Stimulated activated CD8-positive, alpha-beta memory T cell treated with anti-CD3 and anti-CD28 coated beads, Interleukin-15, amount 100 ng/mL, for 24 hours (primary cell): ENCODE data around the gene DCTN4.
A peak's percentile ranks its signal among the peaks of the same experiment; 100 is the strongest.
"Not testable (repeated sequence)": the region's sequence is repeated elsewhere in the genome, so short reads cannot be mapped to it uniquely, and the experiment has no call there.

Source experiments
- DNase-seq: peaks from one replicate; pipeline ENCODE4 v3.0.0-alpha.2; 2020; ENCODE audit warnings: low read depth

Gene DCTN4

DNA sequence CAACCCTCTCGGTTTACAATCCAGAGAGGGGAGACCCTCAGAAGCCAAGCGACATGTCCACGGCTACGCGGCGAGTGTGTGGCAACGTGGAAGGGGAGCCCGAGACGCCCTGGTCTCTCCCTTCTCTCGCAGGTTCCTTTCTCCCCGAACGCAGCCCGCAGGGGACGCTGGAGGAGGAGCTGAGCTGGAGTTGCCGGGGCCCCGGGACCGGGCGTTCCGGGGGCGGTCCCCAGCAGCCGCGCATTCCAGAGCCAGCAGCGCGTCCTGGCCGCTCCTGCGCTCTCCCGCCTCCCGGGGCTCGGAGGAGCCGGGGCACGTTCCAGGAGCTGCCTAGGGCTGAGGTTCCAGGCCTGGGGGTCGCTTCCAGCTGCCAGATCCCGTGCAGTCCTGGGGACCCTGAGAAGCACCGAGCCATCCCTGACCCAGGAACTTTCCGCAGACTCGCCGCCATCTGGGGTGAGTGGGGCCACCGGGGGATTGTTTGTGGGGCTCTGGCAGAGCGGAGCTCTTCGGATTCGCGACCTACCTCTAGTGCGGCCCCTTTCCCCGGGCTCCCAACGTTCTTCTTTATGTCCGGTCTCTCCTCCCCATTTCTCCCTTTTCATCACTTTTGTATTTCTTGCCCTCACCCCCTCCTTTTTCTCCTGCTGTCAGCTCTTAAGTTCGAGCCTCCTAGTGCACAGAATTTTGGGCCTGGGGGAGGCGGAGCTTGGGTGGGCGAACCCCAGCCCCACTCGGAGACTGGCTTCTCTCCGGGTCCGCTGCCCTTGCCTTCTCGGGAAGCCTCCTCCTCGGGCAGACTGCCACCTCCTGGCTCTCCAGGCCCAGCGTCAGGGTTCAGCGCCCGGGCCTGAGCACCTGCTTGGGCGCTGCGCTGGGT, 19.9 kb upstream of the DCTN4 start, which contains the start of gene SMIM3:
SMIM3 (plus strand) TSS at position 241 of the 880 bp plus-strand sequence. CDS start 16,684 bp downstream, outside the sequence.
- DNase-seq = peak; percentile 26

GRCh38 chr5:150778088-150778516, 19.3 kb upstream of the DCTN4 start:
- DNase-seq = no peak

GRCh38 chr5:150777685-150778084, 18.9 kb upstream of the DCTN4 start:
- DNase-seq = no peak

DNA sequence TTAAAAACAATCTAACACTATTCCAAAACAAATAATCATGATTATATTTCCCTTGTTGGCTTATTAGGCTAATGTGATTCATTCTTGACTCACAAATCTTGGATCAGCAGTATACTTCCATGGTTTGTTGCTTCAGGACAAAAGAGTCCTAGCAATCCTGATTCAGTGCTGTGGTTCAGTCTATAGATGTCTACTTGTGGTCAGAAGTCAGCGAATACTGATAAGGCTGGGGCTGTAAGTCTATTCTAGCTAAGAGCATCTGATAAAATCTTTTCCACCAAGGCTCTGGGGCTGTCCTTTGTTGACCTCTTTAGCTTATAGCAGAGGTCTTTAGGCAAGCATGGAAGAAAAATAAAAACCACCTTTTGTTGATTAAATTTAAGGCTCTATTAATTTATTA, 15.3 kb upstream of the DCTN4 start:
- DNase-seq = no peak

GRCh38 chr5:150771034-150771795, 12.4 kb upstream of the DCTN4 start:
- DNase-seq = no peak

GRCh38 chr5:150766251-150766650, 7.4 kb upstream of the DCTN4 start:
- no peak for DNase-seq

- DNase-seq = no peak
Measured at GRCh38 chr5:150765799-150766169, 7.0 kb upstream of the DCTN4 start.

- no peak for DNase-seq
Measured at GRCh38 chr5:150765011-150765798, 6.4 kb upstream of the DCTN4 start.

GRCh38 chr5:150764530-150764929, 5.7 kb upstream of the DCTN4 start:
- DNase-seq = no peak

DNA sequence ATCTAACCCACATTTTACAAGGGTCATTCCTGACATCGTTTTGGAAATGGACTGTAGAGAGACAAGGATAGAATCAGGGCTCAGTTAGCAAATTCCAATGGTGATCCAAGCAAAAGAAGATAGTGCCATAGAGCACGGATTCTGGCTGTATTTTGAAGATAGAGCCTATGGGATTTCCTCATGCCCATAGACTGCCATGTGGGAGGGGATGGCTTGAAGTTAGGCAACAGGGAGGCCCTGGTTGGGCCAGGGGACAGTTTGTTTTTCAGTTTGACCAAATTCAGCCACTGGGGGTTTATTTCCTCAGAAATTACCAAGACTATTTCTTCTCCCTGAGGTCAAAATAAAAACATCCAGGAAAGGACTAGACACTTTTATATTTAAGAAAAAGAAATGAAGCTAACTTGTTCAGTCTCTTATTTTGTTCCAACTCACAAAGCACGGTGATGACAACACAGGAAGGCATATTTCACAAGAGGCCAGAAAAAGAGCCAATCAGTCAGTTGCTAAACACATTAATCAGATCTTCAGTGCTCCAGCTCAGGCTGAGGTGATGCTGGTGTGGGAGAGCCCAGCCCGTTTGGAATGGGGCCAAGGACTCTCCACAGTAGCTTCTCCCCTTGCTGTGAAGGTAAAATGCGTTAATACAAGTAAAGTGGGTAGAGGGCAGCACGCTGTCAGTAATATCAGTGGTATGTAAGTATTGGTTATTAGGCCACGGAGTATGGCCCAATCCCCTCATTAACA, 4.4 kb upstream of the DCTN4 start:
- no peak for DNase-seq

DNA sequence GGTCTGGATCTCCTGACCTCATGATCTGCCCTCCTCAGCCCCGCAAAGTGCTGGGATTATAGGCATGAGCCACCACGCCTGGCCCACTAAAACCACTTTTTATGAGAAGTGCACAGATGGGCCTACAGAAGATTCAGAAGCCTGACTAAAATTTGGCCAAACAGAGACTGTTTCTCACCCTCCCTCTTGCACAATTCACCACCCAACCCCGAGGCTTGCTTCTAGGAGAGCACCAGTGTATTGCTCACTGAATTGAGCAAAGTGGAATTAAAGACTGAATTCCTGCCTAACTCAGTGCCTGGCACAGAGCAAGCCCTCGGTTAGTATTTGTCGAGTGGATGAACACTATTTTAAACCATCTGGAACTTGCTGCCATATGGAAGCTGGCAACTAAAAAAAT, 3.4 kb upstream of the DCTN4 start:
- DNase-seq = no peak

DNA sequence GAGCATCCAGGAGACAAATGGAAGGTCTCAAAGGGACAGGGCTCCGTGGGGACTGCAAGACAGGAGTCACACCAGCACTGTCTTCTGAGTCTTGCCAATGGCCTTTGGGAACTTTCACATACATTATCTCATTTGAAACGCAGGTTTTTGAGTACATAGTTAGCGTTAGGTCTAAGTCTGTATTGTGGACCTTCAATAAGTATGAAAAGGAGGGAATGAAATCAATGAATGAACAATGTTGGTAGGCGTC, 442 bp upstream of the DCTN4 start:
- no peak for DNase-seq

- no peak for DNase-seq
Measured at GRCh38 chr5:150758203-150758530, 650 bp downstream of the DCTN4 start.

DNA sequence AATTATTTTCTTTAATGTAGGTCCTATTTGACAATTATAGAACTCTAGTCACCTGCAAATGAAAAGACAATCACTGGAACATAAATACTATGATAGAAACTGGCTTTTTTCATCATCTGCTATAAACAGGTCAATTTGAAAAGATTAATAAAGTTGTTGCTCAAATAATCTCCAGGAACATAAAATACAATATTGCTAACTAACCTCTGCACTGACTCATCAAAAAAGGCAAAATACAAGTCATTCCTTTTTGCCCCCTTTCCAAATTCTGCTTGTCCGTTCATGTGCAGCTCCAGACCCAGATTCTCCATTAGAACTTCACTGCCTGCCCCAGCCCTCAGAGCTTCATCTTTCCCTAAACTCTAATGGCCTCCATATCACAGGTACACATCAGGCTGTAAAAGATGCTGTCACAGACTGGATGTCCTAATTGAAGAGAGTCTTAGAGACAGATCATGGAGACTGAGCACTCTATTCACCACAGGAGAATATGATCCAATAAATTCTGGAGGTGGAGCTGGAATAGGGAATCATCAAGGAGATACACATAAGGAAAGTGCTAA, 1.6 kb downstream of the DCTN4 start:
- DNase-seq = no peak

GRCh38 chr5:150753863-150754262, 5.0 kb downstream of the DCTN4 start:
- DNase-seq = no peak

GRCh38 chr5:150753463-150753862, 5.4 kb downstream of the DCTN4 start:
- no peak for DNase-seq

DNA sequence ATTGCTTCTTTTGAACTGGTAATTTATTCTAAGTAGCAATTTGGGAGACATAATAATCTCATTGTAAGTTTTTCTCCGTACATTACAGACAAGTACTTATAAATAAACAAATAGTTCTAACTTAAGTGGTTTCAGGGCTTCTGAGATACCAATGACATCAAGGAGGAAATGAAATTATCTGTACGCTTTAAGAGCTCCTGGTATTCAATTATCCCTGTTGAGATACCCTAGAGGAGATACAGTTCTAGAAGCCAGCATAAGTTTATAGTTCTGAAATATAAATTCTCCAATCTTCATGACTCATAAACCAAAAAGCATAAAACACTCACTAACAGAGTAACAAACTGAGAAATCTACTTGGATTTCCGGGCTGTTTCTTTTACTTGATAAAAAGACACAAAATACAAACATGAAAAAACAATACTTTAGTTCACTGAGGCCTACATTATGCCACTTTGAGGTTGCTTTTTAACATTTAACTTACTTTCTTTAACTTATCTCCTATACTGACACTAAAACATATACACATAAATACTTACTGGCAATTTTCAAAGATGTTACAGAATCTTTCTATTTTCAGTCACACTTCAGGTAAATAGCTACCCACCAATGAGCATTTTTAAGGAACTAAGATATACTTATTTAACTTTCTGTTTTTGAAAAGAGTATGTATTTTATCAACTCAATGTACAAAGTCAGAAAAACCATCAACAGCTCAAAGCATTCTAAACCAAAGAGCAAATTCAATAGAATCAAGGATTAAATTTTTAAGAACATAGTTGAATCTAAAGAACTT, 7.5 kb downstream of the DCTN4 start:
- no peak for DNase-seq

- no peak for DNase-seq
Measured at GRCh38 chr5:150750469-150750868, 8.3 kb downstream of the DCTN4 start.

GRCh38 chr5:150743142-150743488, 15.7 kb downstream of the DCTN4 start:
- not testable (repeated sequence) for DNase-seq

DNA sequence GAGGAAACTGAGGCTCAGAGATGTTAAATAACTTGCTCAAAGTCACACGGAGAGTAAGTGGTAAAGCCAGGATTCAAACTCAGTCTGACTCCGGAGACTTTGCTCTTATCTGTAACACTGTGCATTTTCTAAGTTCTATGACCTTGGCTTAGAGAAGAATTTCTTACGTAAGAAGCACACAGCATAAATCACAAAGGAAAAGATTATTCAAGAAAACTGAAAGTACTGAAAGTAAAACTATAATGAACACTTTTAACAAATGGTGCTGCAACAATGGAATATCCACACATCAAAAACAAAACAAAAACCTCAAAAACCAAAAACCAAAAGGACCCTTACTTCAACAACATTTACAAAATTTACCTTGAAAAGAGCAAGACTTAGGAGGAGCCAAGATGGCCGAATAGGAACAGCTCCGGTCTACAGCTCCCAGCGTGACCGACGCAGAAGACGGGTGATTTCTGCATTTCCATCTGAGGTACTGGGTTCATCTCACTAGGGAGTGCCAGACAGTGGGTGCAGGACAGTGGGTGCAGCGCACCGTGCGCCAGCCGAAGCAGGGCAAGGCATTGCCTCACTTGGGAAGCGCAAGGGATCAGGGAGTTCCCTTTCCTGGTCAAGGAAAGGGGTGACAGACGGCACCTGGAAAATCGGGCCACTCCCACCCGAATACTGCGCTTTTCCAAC, 16.2 kb downstream of the DCTN4 start:
- DNase-seq = not testable (repeated sequence)
